Naive thymus-derived CD8-positive, alpha-beta T cell (primary cell): Measurements from ENCODE around the gene MAP3K4. TPM values are rescaled to one million over a fixed set of nuclear protein-coding genes. Genes with fewer than 3 reads are reported as not detected.

ENCODE experiments used
- ATAC-seq, 2 donors: fragments of 150-1000 bp; cut with Tn5 transposase in 1 of 2; sonication (Bioruptor Pico), chemical (Tn5 transposase) in 1 of 2; 1 replicate in 1 of 2; 2 replicates in 1 of 2; pipeline ENCODE4 v1.10.0; 2021; ENCODE audit warnings: mild to moderate bottlenecking in 2 of 2, moderate library complexity in 2 of 2
- POLR2A ChIA-PET: fragments of 350-600 bp; sonication (Branson Sonifier 250); formaldehyde crosslinking; loops from one replicate; lab custom pipeline; 2021; ENCODE audit warnings: antibody characterized with exemption; lab: Charles Lee
- DNase-seq, 10 donors: peaks; one replicate each; pipeline versions ENCODE4 v3.0.0 to v3.0.0-alpha.2; 2020 to 2022
- H3K27ac Mint-ChIP-seq, 10 donors: one replicate each; pipeline ENCODE4 v1.8.0; 2020 to 2022; ENCODE audit warnings: mild to moderate bottlenecking in 10 of 10, mixed read lengths in 10 of 10, moderate library complexity in 4 of 10, inconsistent platforms in 1 of 10
- H3K27me3 Mint-ChIP-seq, 5 donors: one replicate each; pipeline ENCODE4 v1.8.0; 2021 to 2022; ENCODE audit warnings: mixed read lengths in 5 of 5
- H3K36me3 Mint-ChIP-seq, 3 donors: one replicate each; pipeline ENCODE4 v1.8.0; 2020 to 2022; ENCODE audit warnings: mixed read lengths in 3 of 3, mild to moderate bottlenecking in 2 of 3, inconsistent platforms in 1 of 3
- H3K4me1 Mint-ChIP-seq, 4 donors: one replicate each; pipeline ENCODE4 v1.8.0; 2021 to 2022; ENCODE audit warnings: mixed read lengths in 4 of 4
- H3K4me3 Mint-ChIP-seq, 10 donors: one replicate each; pipeline ENCODE4 v1.8.0; 2020 to 2022; ENCODE audit warnings: mild to moderate bottlenecking in 10 of 10, mixed read lengths in 10 of 10, moderate library complexity in 6 of 10, inconsistent platforms in 1 of 10
- H3K9me3 Mint-ChIP-seq, 9 donors: one replicate each; pipeline ENCODE4 v1.8.0; 2020 to 2022; ENCODE audit warnings: mixed read lengths in 9 of 9, mild to moderate bottlenecking in 3 of 9, inconsistent platforms in 1 of 9, moderate library complexity in 1 of 9
- polyA plus RNA-seq, 3 donors: library from polyadenylated mRNA; unstranded; fragments of 300-500 nt; fragmentation: Illumina TruSeq; gene quantifications; one replicate each; pipeline ENCODE4 v1.2.3, GENCODE V29; 2021
- total RNA-seq, 8 experiments: library from RNA in 2 of 8; stranded (reverse) in 2 of 8; gene quantifications; one replicate each; pipeline ENCODE4 v1.2.3 and lab custom pipeline; 2021 to 2026

The MAP3K4 gene
- total and polyA plus RNA-seq, 5 experiments from 2014 or later = 4.2 to 63.8 (median 13.5) TPM

- H3K27ac Mint-ChIP-seq = no peak overlapping the region
- DNase-seq (no peak), ATAC-seq (no peak)
- H3K4me3 Mint-ChIP-seq = no peak overlapping the region
- H3K27me3 Mint-ChIP-seq = no peaks in the 10 kb centered on the region
- POLR2A ChIA-PET = no interaction called here
- H3K4me1 Mint-ChIP-seq = peaks cover 8 to 30% (median 17%) of the 10 kb centered on the region in 4 donors
- peaks cover 5 to 21% (median 18%) of the 10 kb centered on the region in 3 donors for H3K36me3 Mint-ChIP-seq
- no peaks in the 10 kb centered on the region for H3K9me3 Mint-ChIP-seq
These were observed 70.0 kb downstream of the MAP3K4 start for GRCh38 chr6:161061576-161061975.

GRCh38 chr6:161064915-161065314 is 73.3 kb downstream of the MAP3K4 start:
- no peak for ATAC-seq
- H3K27ac Mint-ChIP-seq = no peak overlapping the region
- no peak for DNase-seq
- H3K9me3 Mint-ChIP-seq = no peaks in the 10 kb centered on the region
- H3K27me3 Mint-ChIP-seq = no peaks in the 10 kb centered on the region
- peaks cover 5 to 23% (median 19%) of the 10 kb centered on the region in 3 donors for H3K36me3 Mint-ChIP-seq
- H3K4me3 Mint-ChIP-seq = no peak overlapping the region
- H3K4me1 Mint-ChIP-seq = peaks cover 8 to 21% (median 15%) of the 10 kb centered on the region in 4 donors
- POLR2A ChIA-PET = no interaction called here

GRCh38 chr6:161066511-161066910 is 74.9 kb downstream of the MAP3K4 start:
- POLR2A ChIA-PET = no interaction called here
- Mint-ChIP-seq H3K9me3 (no peaks in the 10 kb centered on the region), H3K27ac (peak overlapping the region in 1 of 10 donors; percentile 41)

GRCh38 chr6:161067749-161068148 is 76.2 kb downstream of the MAP3K4 start:
- Mint-ChIP-seq H3K27ac (no peak overlapping the region), H3K4me1 (peaks cover 6 to 20% (median 18%) of the 10 kb centered on the region in 4 donors), H3K4me3 (no peak overlapping the region), H3K27me3 (no peaks in the 10 kb centered on the region), H3K9me3 (no peaks in the 10 kb centered on the region), H3K36me3 (peaks cover 0 to 33% (median 22%) of the 10 kb centered on the region in 3 donors)
- POLR2A ChIA-PET = no interaction called here
- ATAC-seq (no peak), DNase-seq (no peak)

More at GRCh38 chr6:161066511-161066910, 74.9 kb downstream of the MAP3K4 start:
- Mint-ChIP-seq H3K36me3 (peaks cover 0 to 24% (median 23%) of the 10 kb centered on the region in 3 donors), H3K27me3 (no peaks in the 10 kb centered on the region), H3K4me3 (no peak overlapping the region), H3K4me1 (peaks cover 8 to 21% (median 18%) of the 10 kb centered on the region in 4 donors)
- DNase-seq = no peak
- no peak for ATAC-seq

GRCh38 chr6:161068321-161068741 is 76.8 kb downstream of the MAP3K4 start:
- ATAC-seq = no peak
- Mint-ChIP-seq H3K4me1 (peaks cover 2 to 18% (median 15%) of the 10 kb centered on the region in 4 donors), H3K27me3 (no peaks in the 10 kb centered on the region), H3K9me3 (no peaks in the 10 kb centered on the region), H3K27ac (no peak overlapping the region), H3K4me3 (no peak overlapping the region), H3K36me3 (peaks cover 0 to 39% (median 25%) of the 10 kb centered on the region in 3 donors)
- no peak for DNase-seq
- POLR2A ChIA-PET = no interaction called here

GRCh38 chr6:161073930-161074329 is 82.4 kb downstream of the MAP3K4 start:
- Mint-ChIP-seq H3K4me3 (no peak overlapping the region), H3K27me3 (no peaks in the 10 kb centered on the region), H3K9me3 (no peaks in the 10 kb centered on the region), H3K4me1 (peaks cover 6 to 11% (median 7%) of the 10 kb centered on the region in 4 donors), H3K36me3 (peaks cover 0 to 43% (median 16%) of the 10 kb centered on the region in 3 donors), H3K27ac (peak overlapping the region in 1 of 10 donors; percentile 17)
- ATAC-seq (no peak), DNase-seq (no peak)
- POLR2A ChIA-PET = no interaction called here

GRCh38 chr6:161074496-161075121 is 83.0 kb downstream of the MAP3K4 start:
- Mint-ChIP-seq H3K36me3 (peaks cover 0 to 43% (median 16%) of the 10 kb centered on the region in 3 donors), H3K4me1 (peaks cover 6 to 11% (median 8%) of the 10 kb centered on the region in 4 donors), H3K27ac (peak overlapping the region in 7 of 10 donors; percentile 19 to 80 (median 67)), H3K27me3 (no peaks in the 10 kb centered on the region), H3K4me3 (peak overlapping the region in 1 of 10 donors; percentile 6), H3K9me3 (no peaks in the 10 kb centered on the region)
- ATAC-seq (no peak), DNase-seq (no peak)
- POLR2A ChIA-PET = no interaction called here

- DNase-seq (peak in 5 of 10 donors; percentile 14 to 57 (median 32)), ATAC-seq (peak; percentile 86 to 90)
- Mint-ChIP-seq H3K9me3 (no peaks in the 10 kb centered on the region), H3K27me3 (no peaks in the 10 kb centered on the region), H3K4me3 (no peak overlapping the region), H3K36me3 (peaks cover 0 to 34% (median 13%) of the 10 kb centered on the region in 3 donors), H3K4me1 (peaks cover 6 to 9% (median 7%) of the 10 kb centered on the region in 4 donors), H3K27ac (no peak overlapping the region)
- POLR2A ChIA-PET = no interaction called here
These were observed 84.7 kb downstream of the MAP3K4 start for GRCh38 chr6:161076181-161076677.

GRCh38 chr6:161079566-161080262 is 88.1 kb downstream of the MAP3K4 start:
- Mint-ChIP-seq H3K27ac (peak overlapping the region in 5 of 10 donors; percentile 36 to 68 (median 55)), H3K4me3 (no peak overlapping the region), H3K9me3 (no peaks in the 10 kb centered on the region), H3K27me3 (no peaks in the 10 kb centered on the region), H3K4me1 (peaks cover 2 to 4% (median 2%) of the 10 kb centered on the region in 4 donors), H3K36me3 (peaks cover 0 to 4% (median 2%) of the 10 kb centered on the region in 3 donors)
- POLR2A ChIA-PET = no interaction called here
- ATAC-seq = no peak
- DNase-seq = no peak

- H3K4me1 Mint-ChIP-seq = peaks cover 0 to 4% (median 0%) of the 10 kb centered on the region in 4 donors
- H3K9me3 Mint-ChIP-seq = no peaks in the 10 kb centered on the region
- H3K36me3 Mint-ChIP-seq = peaks cover 0 to 3% (median 0%) of the 10 kb centered on the region in 3 donors
- H3K4me3 Mint-ChIP-seq = no peak overlapping the region
- ATAC-seq = no peak
- POLR2A ChIA-PET = no interaction called here
- no peak for DNase-seq
- no peaks in the 10 kb centered on the region for H3K27me3 Mint-ChIP-seq
- H3K27ac Mint-ChIP-seq = peak overlapping the region in 1 of 10 donors; percentile 55
These were observed 88.8 kb downstream of the MAP3K4 start for GRCh38 chr6:161080263-161080970.

GRCh38 chr6:161082215-161082614 is 90.6 kb downstream of the MAP3K4 start:
- Mint-ChIP-seq H3K9me3 (no peaks in the 10 kb centered on the region), H3K4me1 (peaks cover 0 to 4% (median 0%) of the 10 kb centered on the region in 4 donors), H3K4me3 (no peak overlapping the region), H3K27ac (no peak overlapping the region), H3K36me3 (peaks cover 0 to 11% (median 5%) of the 10 kb centered on the region in 3 donors), H3K27me3 (no peaks in the 10 kb centered on the region)
- POLR2A ChIA-PET = no interaction called here
- ATAC-seq = no peak
- no peak for DNase-seq

- no peak for DNase-seq
- Mint-ChIP-seq H3K27me3 (no peaks in the 10 kb centered on the region), H3K9me3 (no peaks in the 10 kb centered on the region), H3K4me3 (no peak overlapping the region), H3K36me3 (peaks cover 0 to 35% (median 17%) of the 10 kb centered on the region in 3 donors), H3K4me1 (no peaks in the 10 kb centered on the region), H3K27ac (no peak overlapping the region)
- POLR2A ChIA-PET = interaction anchor here (1.0 kb wide), 1 partner anchor 93 kb away, joined by 3 read pairs; no protein-coding TSS in a partner anchor
- no peak for ATAC-seq
These were observed 93.7 kb downstream of the MAP3K4 start for GRCh38 chr6:161085246-161085645.
